Measurements from ENCODE around the gene RCN2.

RCN2 gene

GRCh38 chr15:77001966-77002365 lies 70.4 kb downstream of the RCN2 start:
- Histone ChIP-seq H3K36me3 (ENCODE audit: control insufficient read depth, insufficient read depth, low read length) (no peaks in the 10 kb centered on the region), H3K4me1 (ENCODE audit: control insufficient read depth, insufficient read depth, low read length) (no peaks in the 10 kb centered on the region), H3K9me3 (ENCODE audit: control insufficient read depth, low read length) (no peaks in the 10 kb centered on the region), H3K4me3 (ENCODE audit: insufficient read depth, low read depth, low read length) (no peak overlapping the region), H3K27ac (ENCODE audit: insufficient read depth, low read depth, low read length, poor library complexity, severe bottlenecking) (no peak overlapping the region), H3K27me3 (ENCODE audit: control insufficient read depth, insufficient read depth, low read length, poor library complexity, severe bottlenecking) (no peaks in the 10 kb centered on the region)
- 92 to 94% methylated on average over 4 of the region's 4 CpGs for WGBS, 2 experiments

- WGBS, 2 experiments, result 93 to 95% methylated on average over 7 of the region's 7 CpGs
- no peaks in the 10 kb centered on the region for H3K36me3 ChIP-seq (ENCODE audit: control insufficient read depth, insufficient read depth, low read length)
- no peaks in the 10 kb centered on the region for H3K27me3 ChIP-seq (ENCODE audit: control insufficient read depth, insufficient read depth, low read length, poor library complexity, severe bottlenecking)
These were observed 70.9 kb downstream of the RCN2 start for GRCh38 chr15:77002436-77002835.

GRCh38 chr15:77002954-77003912 lies 71.7 kb downstream of the RCN2 start:
- Histone ChIP-seq H3K4me1 (ENCODE audit: control insufficient read depth, insufficient read depth, low read length) (no peaks in the 10 kb centered on the region), H3K9me3 (ENCODE audit: control insufficient read depth, low read length) (no peaks in the 10 kb centered on the region), H3K4me3 (ENCODE audit: insufficient read depth, low read depth, low read length) (no peak overlapping the region), H3K27me3 (ENCODE audit: control insufficient read depth, insufficient read depth, low read length, poor library complexity, severe bottlenecking) (no peaks in the 10 kb centered on the region), H3K36me3 (ENCODE audit: control insufficient read depth, insufficient read depth, low read length) (no peaks in the 10 kb centered on the region), H3K27ac (ENCODE audit: insufficient read depth, low read depth, low read length, poor library complexity, severe bottlenecking) (no peak overlapping the region)
- WGBS, 2 experiments, result 92 to 94% methylated on average over 16 of the region's 16 CpGs

More at GRCh38 chr15:77002436-77002835, 70.9 kb downstream of the RCN2 start:
- Histone ChIP-seq H3K4me1 (ENCODE audit: control insufficient read depth, insufficient read depth, low read length) (no peaks in the 10 kb centered on the region), H3K4me3 (ENCODE audit: insufficient read depth, low read depth, low read length) (no peak overlapping the region), H3K27ac (ENCODE audit: insufficient read depth, low read depth, low read length, poor library complexity, severe bottlenecking) (no peak overlapping the region), H3K9me3 (ENCODE audit: control insufficient read depth, low read length) (no peaks in the 10 kb centered on the region)

All from ectodermal cell (in vitro differentiated cells).